Measurements from ENCODE around the gene SMAD6.

GRCh38 chr15:66677336-66677735 is 24.7 kb upstream of the SMAD6 start:
- TF ChIP-seq CTCF (IDR thresholded peaks at IDR 0.05; ENCODE audit: low read length) = no peak
- TF ChIP-seq EZH2 (optimal IDR thresholded peaks at IDR 0.05; ENCODE audit: low read depth, low read length) = no peak

Data from MM.1S (cell line).